Measurements from ENCODE around the gene PCDH17. TPM values are rescaled to one million over a fixed set of nuclear protein-coding genes. Genes with fewer than 3 reads are reported as not detected.

The PCDH17 gene
- total RNA-seq, 1 donor from 2014 or later: 16.6 TPM

- H3K36me3 Mint-ChIP-seq: no peaks in the 10 kb centered on the region
- H3K4me1 Mint-ChIP-seq (ENCODE audit: unreplicated experiment): no peaks in the 10 kb centered on the region
- no peak for TF ChIP-seq CTCF (conservative IDR thresholded peaks at IDR 0.05)
- H3K27me3 Mint-ChIP-seq: no peaks in the 10 kb centered on the region
- H3K27ac Mint-ChIP-seq: no peak overlapping the region
- no peak for DNase-seq (ENCODE audit: extremely low spot score, unreplicated experiment)
- H3K4me3 Mint-ChIP-seq: no peak overlapping the region
- no peaks in the 10 kb centered on the region for H3K9me3 Mint-ChIP-seq
These were observed 21.9 kb downstream of the PCDH17 start for GRCh38 chr13:57653229-57653989.

- H3K27me3 Mint-ChIP-seq: no peaks in the 10 kb centered on the region
- no peak overlapping the region for H3K4me3 Mint-ChIP-seq
- no peaks in the 10 kb centered on the region for H3K9me3 Mint-ChIP-seq
- no peaks in the 10 kb centered on the region for H3K4me1 Mint-ChIP-seq (ENCODE audit: unreplicated experiment)
- H3K27ac Mint-ChIP-seq: no peak overlapping the region
- peaks cover 9% of the 10 kb centered on the region for H3K36me3 Mint-ChIP-seq
- no peak for TF ChIP-seq CTCF (conservative IDR thresholded peaks at IDR 0.05)
- no peak for DNase-seq (ENCODE audit: extremely low spot score, unreplicated experiment)
These were observed 33.9 kb downstream of the PCDH17 start for GRCh38 chr13:57665481-57665880.

GRCh38 chr13:57666131-57666953 is 34.8 kb downstream of the PCDH17 start:
- DNase-seq (ENCODE audit: extremely low spot score, unreplicated experiment): no peak
- Mint-ChIP-seq H3K4me3 (no peak overlapping the region), H3K4me1 (ENCODE audit: unreplicated experiment) (no peaks in the 10 kb centered on the region), H3K27me3 (no peaks in the 10 kb centered on the region), H3K36me3 (peaks cover 8% of the 10 kb centered on the region), H3K27ac (no peak overlapping the region), H3K9me3 (no peaks in the 10 kb centered on the region)
- TF ChIP-seq CTCF (conservative IDR thresholded peaks at IDR 0.05): no peak

GRCh38 chr13:57672168-57672567 is 40.6 kb downstream of the PCDH17 start:
- no peak for DNase-seq (ENCODE audit: extremely low spot score, unreplicated experiment)
- H3K4me3 Mint-ChIP-seq: no peak overlapping the region
- no peaks in the 10 kb centered on the region for H3K27me3 Mint-ChIP-seq
- TF ChIP-seq CTCF (conservative IDR thresholded peaks at IDR 0.05): no peak
- H3K36me3 Mint-ChIP-seq: peaks cover 9% of the 10 kb centered on the region
- H3K4me1 Mint-ChIP-seq (ENCODE audit: unreplicated experiment): no peaks in the 10 kb centered on the region
- no peaks in the 10 kb centered on the region for H3K9me3 Mint-ChIP-seq
- no peak overlapping the region for H3K27ac Mint-ChIP-seq

GRCh38 chr13:57673197-57673596 is 41.7 kb downstream of the PCDH17 start:
- Mint-ChIP-seq H3K4me1 (ENCODE audit: unreplicated experiment) (no peaks in the 10 kb centered on the region), H3K9me3 (no peaks in the 10 kb centered on the region), H3K36me3 (peaks cover 9% of the 10 kb centered on the region), H3K4me3 (no peak overlapping the region), H3K27ac (no peak overlapping the region), H3K27me3 (no peaks in the 10 kb centered on the region)
- no peak for TF ChIP-seq CTCF (conservative IDR thresholded peaks at IDR 0.05)
- no peak for DNase-seq (ENCODE audit: extremely low spot score, unreplicated experiment)

Data from type B pancreatic cell (in vitro differentiated cells).